NT2/D1 (cell line): ENCODE data around the gene CDK5RAP1.
"Not testable (repeated sequence)": the region's sequence is repeated elsewhere in the genome, so short reads cannot be mapped to it uniquely, and the experiment has no call there.

ENCODE experiments used
- DNase-seq: peaks from one replicate; pipeline ENCODE4 v3.0.0-alpha.2; 2011; ENCODE audit warnings: low read depth, low spot score
- H3K27me3 ChIP-seq: 2 replicates; pipeline ENCODE4 v1.6.0; 2011; ENCODE audit warnings: mild to moderate bottlenecking; ENCODE audit not compliant: insufficient read length, insufficient read depth
- H3K36me3 ChIP-seq: 2 replicates; pipeline ENCODE4 v1.6.1; 2011; ENCODE audit warnings: mild to moderate bottlenecking, low read length, mixed read lengths; ENCODE audit not compliant: insufficient read depth, insufficient read length
- H3K4me1 ChIP-seq: 2 replicates; pipeline ENCODE4 v1.5.1; 2011; ENCODE audit not compliant: insufficient read depth, insufficient read length
- H3K4me3 ChIP-seq: 2 replicates; pipeline ENCODE4 v1.5.1; 2011; ENCODE audit warnings: low read depth; ENCODE audit not compliant: insufficient read length
- H3K9ac ChIP-seq: 2 replicates; pipeline ENCODE4 v1.6.0; 2011; ENCODE audit warnings: low read depth; ENCODE audit not compliant: insufficient read length
- H3K9me3 ChIP-seq: 2 replicates; pipeline ENCODE4 v1.5.1; 2011; ENCODE audit warnings: mild to moderate bottlenecking, low read length; ENCODE audit not compliant: insufficient read depth
- SUZ12 ChIP-seq: IDR thresholded peaks from 2 replicates; pipeline ENCODE4 v1.6.1; 2011; ENCODE audit not compliant: insufficient read length, insufficient read depth; ENCODE audit errors: extremely low read depth
- YY1 ChIP-seq: IDR thresholded peaks from 2 replicates; pipeline ENCODE4 v1.6.1; 2011; ENCODE audit not compliant: insufficient read length, insufficient read depth
- ZNF274 ChIP-seq: IDR thresholded peaks from 2 replicates; pipeline ENCODE4 v1.6.1; 2011; ENCODE audit warnings: mild to moderate bottlenecking, low read depth, low read length

The CDK5RAP1 gene

GRCh38 chr20:33391722-33392415 lies 9.4 kb downstream of the CDK5RAP1 start:
- Histone ChIP-seq H3K4me1 (no peaks in the 10 kb centered on the region), H3K27me3 (no peaks in the 10 kb centered on the region), H3K9me3 (peaks cover 9% of the 10 kb centered on the region; the same call in 1 of the 2 replicates), H3K9ac (no peak overlapping the region), H3K4me3 (no peak overlapping the region), H3K36me3 (peaks cover 48% of the 10 kb centered on the region)
- peak; percentile 30 for DNase-seq
- TF ChIP-seq YY1 = no peak
- no peak for TF ChIP-seq SUZ12
- no peak for TF ChIP-seq ZNF274

GRCh38 chr20:33389326-33389725 lies 12.0 kb downstream of the CDK5RAP1 start:
- DNase-seq, H3K4me3 ChIP-seq, H3K4me1 ChIP-seq, H3K9ac ChIP-seq, H3K9me3 ChIP-seq, H3K27me3 ChIP-seq: not testable (repeated sequence)
- peaks cover 59% of the 10 kb centered on the region for H3K36me3 ChIP-seq

- Histone ChIP-seq H3K4me3 (no peak overlapping the region), H3K9me3 (peaks cover 9% of the 10 kb centered on the region; the same call in 1 of the 2 replicates), H3K36me3 (peaks cover 56% of the 10 kb centered on the region), H3K4me1 (no peaks in the 10 kb centered on the region), H3K9ac (no peak overlapping the region), H3K27me3 (no peaks in the 10 kb centered on the region)
- TF ChIP-seq SUZ12 (no peak), YY1 (no peak), ZNF274 (no peak)
- DNase-seq = no peak
Measured at GRCh38 chr20:33388268-33388667, 13.1 kb downstream of the CDK5RAP1 start.

DNA sequence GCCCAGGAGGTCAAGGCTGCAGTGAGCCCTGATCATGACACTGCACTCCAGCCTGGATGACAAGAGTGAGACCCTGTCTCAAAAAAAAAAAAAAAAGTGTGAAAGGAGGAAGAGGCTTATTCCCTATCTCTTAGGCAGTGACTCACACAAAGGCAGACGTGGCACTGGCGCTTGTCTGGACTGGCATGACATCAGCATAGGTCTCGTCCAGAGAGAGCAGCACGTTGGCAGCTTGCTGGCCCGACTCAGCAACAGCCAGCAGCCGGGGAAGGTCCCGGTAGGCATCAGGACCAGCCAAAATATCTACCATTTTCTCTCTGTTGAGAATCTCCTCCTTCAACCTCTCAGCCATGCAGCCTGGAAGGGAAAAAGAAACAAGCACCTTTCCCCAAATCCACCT lies 14.1 kb downstream of the CDK5RAP1 start:
- Histone ChIP-seq H3K9me3 (peaks cover 9% of the 10 kb centered on the region; the same call in 1 of the 2 replicates), H3K9ac (no peak overlapping the region), H3K27me3 (no peaks in the 10 kb centered on the region), H3K4me3 (no peak overlapping the region), H3K4me1 (no peaks in the 10 kb centered on the region), H3K36me3 (peaks cover 52% of the 10 kb centered on the region)
- DNase-seq = no peak
- TF ChIP-seq SUZ12 = no peak
- no peak for TF ChIP-seq YY1
- TF ChIP-seq ZNF274 = no peak

GRCh38 chr20:33386673-33387072 lies 14.6 kb downstream of the CDK5RAP1 start:
- no peak for TF ChIP-seq ZNF274
- no peak for TF ChIP-seq SUZ12
- no peak for TF ChIP-seq YY1
- H3K9me3 ChIP-seq = peaks cover 9% of the 10 kb centered on the region; the same call in 1 of the 2 replicates
- peaks cover 56% of the 10 kb centered on the region for H3K36me3 ChIP-seq
- no peaks in the 10 kb centered on the region for H3K27me3 ChIP-seq
- no peak for DNase-seq
- H3K4me1 ChIP-seq = no peaks in the 10 kb centered on the region
- H3K4me3 ChIP-seq = no peak overlapping the region
- H3K9ac ChIP-seq = no peak overlapping the region

DNA sequence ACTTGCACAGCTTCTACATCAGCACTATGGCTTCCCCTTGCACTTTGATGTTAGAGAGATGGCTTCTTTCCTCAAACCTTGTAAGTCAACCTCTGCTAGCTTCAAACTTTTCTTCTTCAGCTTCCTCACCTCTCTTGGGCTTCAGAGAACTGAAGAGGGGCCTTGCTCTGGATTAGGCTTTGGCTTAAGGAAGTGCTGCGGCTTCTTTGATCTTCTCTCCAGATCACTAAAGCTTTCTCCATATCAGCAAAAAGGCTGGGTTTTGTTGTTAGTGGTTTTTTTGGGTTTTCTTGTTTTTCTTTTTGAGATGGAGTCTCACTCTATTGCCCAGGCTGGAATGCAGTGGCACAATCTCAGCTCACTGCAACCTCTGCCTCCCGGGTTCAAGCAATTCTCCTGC lies 24.0 kb downstream of the CDK5RAP1 start:
- no peak for TF ChIP-seq SUZ12
- no peak for TF ChIP-seq ZNF274
- no peak for TF ChIP-seq YY1
- H3K4me3 ChIP-seq = no peak overlapping the region
- H3K4me1 ChIP-seq = no peaks in the 10 kb centered on the region
- no peak for DNase-seq
- H3K9me3 ChIP-seq = no peaks in the 10 kb centered on the region
- H3K36me3 ChIP-seq = peaks cover 57% of the 10 kb centered on the region
- no peak overlapping the region for H3K9ac ChIP-seq
- H3K27me3 ChIP-seq = no peaks in the 10 kb centered on the region

GRCh38 chr20:33373735-33374605 lies 27.3 kb downstream of the CDK5RAP1 start:
- no peaks in the 10 kb centered on the region for H3K27me3 ChIP-seq
- H3K9me3 ChIP-seq = no peaks in the 10 kb centered on the region
- DNase-seq = no peak
- TF ChIP-seq YY1 = no peak
- H3K36me3 ChIP-seq = peaks cover 59% of the 10 kb centered on the region
- no peak overlapping the region for H3K4me3 ChIP-seq
- H3K4me1 ChIP-seq = no peaks in the 10 kb centered on the region
- H3K9ac ChIP-seq = no peak overlapping the region
